ENCODE results near the gene SLC5A12. TPM values are rescaled to one million over a fixed set of nuclear protein-coding genes. Genes with fewer than 3 reads are reported as not detected.

The SLC5A12 gene
- total RNA-seq, 1 donor from 2014 or later: 3.6 TPM

DNA sequence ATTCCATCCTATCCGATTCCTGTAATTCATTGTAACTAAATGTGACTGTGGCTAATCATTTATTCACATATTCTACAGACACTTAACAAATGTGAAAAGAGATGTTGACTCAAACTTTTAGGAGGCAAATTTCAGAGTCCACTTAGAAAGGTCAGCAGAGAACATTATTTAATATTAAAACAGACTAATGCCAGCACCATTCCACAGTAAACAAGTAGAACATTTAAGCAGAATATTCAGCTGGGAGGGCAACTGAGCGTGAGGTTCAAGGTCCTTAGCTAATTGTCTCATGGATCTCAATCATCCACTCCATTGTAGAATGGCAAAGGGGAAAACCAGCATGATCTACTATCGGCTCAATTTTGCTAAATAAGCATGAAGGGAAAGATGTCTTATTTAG, 5.1 kb upstream of the SLC5A12 start:
- DNase-seq (ENCODE audit: low spot score, unreplicated experiment): no peak
- Mint-ChIP-seq H3K9me3 (ENCODE audit: low read depth) (no peaks in the 10 kb centered on the region), H3K4me1 (ENCODE audit: low read depth) (no peaks in the 10 kb centered on the region), H3K36me3 (ENCODE audit: insufficient read depth) (no peaks in the 10 kb centered on the region), H3K4me3 (ENCODE audit: low read depth) (no peak overlapping the region), H3K27ac (no peak overlapping the region), H3K27me3 (no peaks in the 10 kb centered on the region)
- TF ChIP-seq, protein P1, sequence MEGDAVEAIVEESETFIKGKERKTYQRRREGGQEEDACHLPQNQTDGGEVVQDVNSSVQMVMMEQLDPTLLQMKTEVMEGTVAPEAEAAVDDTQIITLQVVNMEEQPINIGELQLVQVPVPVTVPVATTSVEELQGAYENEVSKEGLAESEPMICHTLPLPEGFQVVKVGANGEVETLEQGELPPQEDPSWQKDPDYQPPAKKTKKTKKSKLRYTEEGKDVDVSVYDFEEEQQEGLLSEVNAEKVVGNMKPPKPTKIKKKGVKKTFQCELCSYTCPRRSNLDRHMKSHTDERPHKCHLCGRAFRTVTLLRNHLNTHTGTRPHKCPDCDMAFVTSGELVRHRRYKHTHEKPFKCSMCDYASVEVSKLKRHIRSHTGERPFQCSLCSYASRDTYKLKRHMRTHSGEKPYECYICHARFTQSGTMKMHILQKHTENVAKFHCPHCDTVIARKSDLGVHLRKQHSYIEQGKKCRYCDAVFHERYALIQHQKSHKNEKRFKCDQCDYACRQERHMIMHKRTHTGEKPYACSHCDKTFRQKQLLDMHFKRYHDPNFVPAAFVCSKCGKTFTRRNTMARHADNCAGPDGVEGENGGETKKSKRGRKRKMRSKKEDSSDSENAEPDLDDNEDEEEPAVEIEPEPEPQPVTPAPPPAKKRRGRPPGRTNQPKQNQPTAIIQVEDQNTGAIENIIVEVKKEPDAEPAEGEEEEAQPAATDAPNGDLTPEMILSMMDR (IDR thresholded peaks at IDR 0.05; ENCODE audit: unreplicated experiment): no peak

DNA sequence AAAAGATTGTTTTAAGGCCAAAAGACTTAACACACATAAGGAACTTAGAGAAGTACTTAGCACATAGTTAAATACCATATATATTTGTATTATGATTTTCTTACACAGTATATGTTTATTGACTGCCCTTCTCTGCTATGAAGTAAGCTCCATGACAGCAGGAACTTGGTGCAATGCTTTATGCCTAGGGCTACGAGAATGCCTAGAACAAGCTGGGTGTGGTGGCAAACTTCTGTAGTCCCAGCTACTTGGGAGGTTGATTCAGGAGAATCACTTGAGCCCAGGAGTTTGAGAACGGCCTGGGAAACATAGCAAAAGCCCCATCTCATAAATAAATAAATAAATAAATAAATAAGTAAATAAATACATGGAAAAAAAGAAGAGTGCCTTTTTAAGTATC, 1.9 kb downstream of the SLC5A12 start:
- H3K4me1 Mint-ChIP-seq (ENCODE audit: low read depth): no peaks in the 10 kb centered on the region

DNA sequence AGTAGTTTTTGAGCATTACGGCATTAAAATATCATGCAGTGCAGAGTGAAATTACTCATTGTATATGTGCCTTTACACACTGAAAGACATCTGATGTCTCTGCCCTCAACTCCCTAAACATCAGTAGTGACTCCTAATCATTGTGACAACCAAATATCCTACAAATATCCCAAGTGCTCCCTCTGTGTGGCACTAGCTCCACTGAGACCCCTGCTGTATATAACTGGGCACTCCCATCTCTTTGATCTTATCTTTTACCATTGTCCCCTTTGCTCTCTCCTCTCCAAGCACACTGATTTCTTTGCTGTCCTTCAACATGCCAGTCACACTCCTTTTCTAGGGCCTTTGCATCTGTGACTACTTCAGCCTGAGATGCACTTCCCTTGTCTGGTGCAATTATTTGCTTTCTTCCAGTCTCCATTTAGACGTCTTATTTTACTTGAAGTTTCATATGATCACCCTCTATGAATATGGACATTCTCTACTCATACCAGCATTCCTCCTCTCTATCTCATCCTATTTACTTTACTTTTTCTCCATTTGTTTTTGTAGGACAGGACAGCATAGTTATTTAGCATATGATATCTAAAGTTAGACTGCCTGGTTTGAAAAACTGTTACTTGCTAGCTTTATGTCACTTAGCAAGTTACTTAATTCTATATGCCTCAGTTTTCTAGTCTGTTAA, 2.4 kb downstream of the SLC5A12 start:
- Mint-ChIP-seq H3K36me3 (ENCODE audit: insufficient read depth) (no peaks in the 10 kb centered on the region), H3K27ac (no peak overlapping the region), H3K4me3 (ENCODE audit: low read depth) (no peak overlapping the region), H3K27me3 (no peaks in the 10 kb centered on the region), H3K9me3 (ENCODE audit: low read depth) (no peaks in the 10 kb centered on the region), H3K4me1 (ENCODE audit: low read depth) (no peaks in the 10 kb centered on the region)
- TF ChIP-seq, protein P1 (IDR thresholded peaks at IDR 0.05; ENCODE audit: unreplicated experiment): no peak
- no peak for DNase-seq (ENCODE audit: low spot score, unreplicated experiment)

More for the DNA sequence above, 1.9 kb downstream of the SLC5A12 start:
- H3K4me3 Mint-ChIP-seq (ENCODE audit: low read depth): no peak overlapping the region
- H3K27ac Mint-ChIP-seq: no peak overlapping the region
- H3K36me3 Mint-ChIP-seq (ENCODE audit: insufficient read depth): no peaks in the 10 kb centered on the region
- TF ChIP-seq, protein P1 (IDR thresholded peaks at IDR 0.05; ENCODE audit: unreplicated experiment): no peak
- no peaks in the 10 kb centered on the region for H3K9me3 Mint-ChIP-seq (ENCODE audit: low read depth)
- no peak for DNase-seq (ENCODE audit: low spot score, unreplicated experiment)
- no peaks in the 10 kb centered on the region for H3K27me3 Mint-ChIP-seq

DNA sequence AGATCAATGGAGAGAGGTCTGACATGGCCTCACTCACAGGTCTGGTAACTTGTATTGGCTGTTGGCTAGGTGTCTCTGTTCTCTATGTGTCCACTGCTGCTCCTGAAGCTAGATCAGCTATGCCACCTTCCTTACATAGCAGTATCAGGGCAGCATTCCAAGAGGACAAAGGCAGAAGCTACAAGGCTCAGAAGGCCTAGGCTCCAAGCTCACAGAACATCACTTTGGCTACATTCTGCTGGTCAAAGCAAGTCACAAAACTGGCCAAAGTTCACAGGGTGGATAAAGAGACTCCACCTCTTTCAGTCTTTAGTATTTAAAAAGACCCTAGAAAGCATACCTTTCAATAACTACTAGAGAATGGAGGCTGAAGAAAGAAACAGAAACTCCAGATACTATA, 4.1 kb downstream of the SLC5A12 start:
- no peak for DNase-seq (ENCODE audit: low spot score, unreplicated experiment)
- Mint-ChIP-seq H3K4me3 (ENCODE audit: low read depth) (no peak overlapping the region), H3K4me1 (ENCODE audit: low read depth) (no peaks in the 10 kb centered on the region), H3K27ac (no peak overlapping the region), H3K36me3 (ENCODE audit: insufficient read depth) (no peaks in the 10 kb centered on the region), H3K9me3 (ENCODE audit: low read depth) (no peaks in the 10 kb centered on the region), H3K27me3 (peaks cover 3% of the 10 kb centered on the region)
- TF ChIP-seq, protein P1 (IDR thresholded peaks at IDR 0.05; ENCODE audit: unreplicated experiment): no peak

DNA sequence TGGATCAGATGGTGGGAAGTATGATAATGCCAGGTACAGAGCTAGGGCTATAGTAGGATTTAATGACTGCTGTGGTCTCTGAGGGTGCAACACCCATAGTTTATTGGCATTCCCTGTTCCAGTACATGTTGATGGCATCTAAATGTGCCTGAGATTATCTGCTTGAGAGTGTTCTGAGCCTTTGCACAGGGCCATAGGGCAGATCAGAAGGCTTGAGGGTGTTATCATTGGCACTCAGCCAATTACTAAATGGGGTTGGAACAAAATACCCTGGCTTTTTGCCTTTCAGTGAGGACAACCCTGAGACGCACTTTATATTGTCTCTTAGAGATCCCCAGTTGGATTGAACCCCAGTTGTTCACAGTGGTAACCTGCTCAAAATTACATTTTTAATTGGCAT, 6.7 kb downstream of the SLC5A12 start:
- H3K4me3 Mint-ChIP-seq (ENCODE audit: low read depth): no peak overlapping the region
- no peaks in the 10 kb centered on the region for H3K9me3 Mint-ChIP-seq (ENCODE audit: low read depth)
- TF ChIP-seq, protein P1 (IDR thresholded peaks at IDR 0.05; ENCODE audit: unreplicated experiment): no peak
- peaks cover 3% of the 10 kb centered on the region for H3K27me3 Mint-ChIP-seq
- H3K36me3 Mint-ChIP-seq (ENCODE audit: insufficient read depth): no peaks in the 10 kb centered on the region
- H3K27ac Mint-ChIP-seq: no peak overlapping the region
- no peak for DNase-seq (ENCODE audit: low spot score, unreplicated experiment)
- H3K4me1 Mint-ChIP-seq (ENCODE audit: low read depth): no peaks in the 10 kb centered on the region
